ENCODE results near the gene INPP5D.
"Not testable (repeated sequence)": the region's sequence is repeated elsewhere in the genome, so short reads cannot be mapped to it uniquely, and the experiment has no call there.

INPP5D gene

DNA sequence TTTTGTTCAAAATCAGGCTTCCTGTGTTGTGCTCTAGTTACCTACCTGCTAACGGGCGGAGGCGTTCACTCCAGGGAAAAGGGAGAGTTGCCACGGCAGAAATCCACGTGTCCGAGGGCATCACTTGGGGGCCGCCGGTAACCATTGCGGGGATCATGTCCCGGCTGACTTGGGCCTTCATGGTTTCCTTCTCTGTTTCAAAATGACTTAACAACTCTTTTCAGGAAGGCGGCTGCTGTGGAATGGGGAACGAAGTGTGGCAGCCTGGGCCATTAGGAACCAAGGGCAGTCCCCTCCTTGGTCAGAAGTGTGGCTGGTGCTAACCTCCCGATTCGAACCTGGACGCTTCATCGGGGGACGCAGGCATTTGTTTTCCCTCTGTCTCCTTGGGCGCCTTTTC is 56.8 kb downstream of the INPP5D start:
- DNase-seq (ENCODE audit: low spot score): no peak

DNA sequence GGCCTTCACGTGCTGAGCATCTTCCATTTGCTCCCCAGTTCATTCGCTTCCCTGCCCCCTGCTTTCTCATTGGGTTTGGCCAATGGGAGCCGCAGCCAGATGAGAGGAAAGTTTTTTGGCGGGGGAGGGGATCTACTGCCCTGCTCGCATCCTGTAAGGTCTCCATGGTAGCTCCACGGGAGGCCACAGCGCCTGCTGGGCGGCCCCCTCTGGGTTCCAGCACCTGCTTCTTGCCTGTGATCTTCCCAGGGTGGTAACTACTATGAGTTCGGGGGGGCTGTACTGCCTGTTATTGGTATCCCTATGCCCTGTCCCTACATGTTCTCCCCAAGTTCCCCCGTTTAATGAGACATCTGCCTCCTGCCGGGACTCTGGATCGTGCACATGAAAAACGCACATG is 57.2 kb downstream of the INPP5D start:
- DNase-seq (ENCODE audit: low spot score): no peak

DNA sequence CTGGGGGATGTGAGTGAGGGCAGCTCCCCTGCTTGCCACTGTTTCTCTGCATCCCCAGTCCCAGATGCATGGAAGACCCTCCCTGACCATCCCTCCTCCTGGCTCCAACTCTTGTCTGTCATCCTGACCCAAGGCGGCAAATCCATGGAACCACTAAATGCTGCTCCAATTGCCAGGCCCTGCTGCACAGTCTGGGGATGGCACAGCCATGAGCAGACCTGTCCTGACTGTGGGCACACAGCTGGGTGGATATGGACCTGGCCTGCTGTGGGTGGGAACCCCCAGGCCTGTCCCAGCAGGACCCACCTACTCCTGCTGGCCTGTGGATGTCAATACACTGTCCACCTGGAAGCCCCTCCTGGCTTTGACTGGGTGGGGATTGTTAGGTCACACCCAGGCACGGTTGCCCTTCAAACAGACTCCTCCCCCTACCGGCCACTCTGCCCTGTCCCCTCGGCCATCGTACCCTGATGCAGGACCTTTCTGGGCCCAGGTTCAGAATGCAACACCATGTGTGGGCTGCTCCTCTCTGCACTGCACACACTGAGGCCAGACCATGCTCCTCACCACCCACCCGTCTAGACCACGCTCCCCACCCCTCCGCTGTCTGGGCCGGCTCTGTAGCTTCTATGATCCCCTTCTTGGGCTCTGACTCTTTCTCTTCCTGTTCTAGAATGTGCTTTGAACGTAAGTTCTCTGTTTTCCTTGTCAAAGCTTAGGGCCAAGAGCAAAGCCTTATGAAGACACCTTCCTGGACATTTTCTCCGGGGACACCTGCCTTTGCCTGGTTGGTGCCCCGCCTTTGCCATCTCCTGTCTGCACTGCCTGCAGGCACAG is 57.9 kb downstream of the INPP5D start:
- no peak for DNase-seq (ENCODE audit: low spot score)

DNA sequence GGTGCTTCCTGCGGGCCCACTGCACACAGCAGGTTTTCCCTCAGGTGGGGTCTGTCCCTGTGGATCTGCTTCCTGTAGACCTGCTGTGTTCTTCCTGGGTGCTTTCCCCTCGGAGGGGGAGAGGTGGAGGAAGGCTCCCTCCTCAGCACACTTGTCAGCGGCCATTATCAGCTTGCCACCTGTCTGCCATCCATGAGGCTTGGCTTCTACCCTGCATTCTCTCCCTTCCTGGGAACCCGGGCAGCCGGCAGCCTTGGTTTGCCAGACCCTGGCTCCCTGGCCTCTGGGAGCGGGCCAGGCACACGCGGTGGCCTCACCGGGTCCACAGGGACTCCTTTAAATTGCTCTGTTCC is 58.5 kb downstream of the INPP5D start:
- no peak for DNase-seq (ENCODE audit: low spot score)

DNA sequence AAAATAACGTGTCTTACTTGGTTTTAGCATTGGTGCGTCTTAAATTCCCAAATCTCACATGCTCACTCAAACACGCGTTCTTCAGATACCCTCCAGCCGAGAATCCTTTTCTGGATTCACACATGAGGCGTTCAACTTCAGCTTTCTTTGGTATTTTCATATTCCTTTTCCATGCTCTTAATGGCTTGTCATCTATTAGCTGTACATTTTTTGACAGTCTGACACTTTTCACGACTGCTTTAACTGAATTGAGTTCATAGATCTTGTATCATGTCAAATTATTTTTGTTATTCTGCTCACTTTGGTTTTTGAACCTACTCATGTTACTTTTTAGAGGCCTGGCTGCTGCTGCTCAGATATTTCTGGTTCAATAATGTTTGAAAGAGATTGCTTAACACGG is 59.0 kb downstream of the INPP5D start:
- no peak for DNase-seq (ENCODE audit: low spot score)

DNA sequence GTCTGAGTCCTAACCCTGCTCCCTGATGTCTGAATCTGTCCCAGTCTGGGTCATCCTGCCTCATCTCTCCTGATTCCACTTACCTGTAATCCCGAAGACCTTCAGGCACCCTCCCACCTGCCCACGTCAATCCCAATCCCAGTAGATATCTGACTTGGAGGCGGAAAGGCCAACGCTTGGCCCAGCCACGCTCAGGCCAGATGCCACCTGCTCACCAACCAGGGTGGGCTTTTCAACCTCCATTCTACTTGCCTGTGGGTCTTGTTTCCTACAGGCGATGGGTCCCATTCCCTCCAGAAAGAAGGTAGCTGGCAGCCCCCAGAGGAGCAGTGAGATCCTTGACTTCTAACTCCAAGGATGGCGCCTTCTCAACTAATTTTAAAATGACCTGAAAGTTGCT is 59.7 kb downstream of the INPP5D start:
- no peak for DNase-seq (ENCODE audit: low spot score)

DNA sequence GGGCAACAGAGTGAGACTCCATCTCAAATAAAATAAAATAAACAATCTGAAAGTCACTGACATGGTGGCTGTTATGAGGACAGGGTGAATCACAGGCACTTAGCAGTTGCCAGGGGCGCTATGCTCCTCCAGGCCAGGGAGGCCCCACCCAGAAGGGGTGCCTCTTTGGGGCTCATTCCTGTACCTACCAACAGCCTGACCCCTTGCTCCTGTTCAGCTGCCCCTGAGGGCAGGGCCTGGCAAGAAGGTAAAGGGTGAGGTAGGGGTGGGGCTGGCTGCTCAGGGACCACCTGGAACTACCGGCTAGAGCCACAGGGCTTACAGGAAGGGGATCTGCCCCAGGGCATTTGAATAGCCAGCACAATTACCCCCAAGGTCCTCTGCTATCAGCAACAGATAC is 60.3 kb downstream of the INPP5D start:
- DNase-seq (ENCODE audit: low spot score): no peak

DNA sequence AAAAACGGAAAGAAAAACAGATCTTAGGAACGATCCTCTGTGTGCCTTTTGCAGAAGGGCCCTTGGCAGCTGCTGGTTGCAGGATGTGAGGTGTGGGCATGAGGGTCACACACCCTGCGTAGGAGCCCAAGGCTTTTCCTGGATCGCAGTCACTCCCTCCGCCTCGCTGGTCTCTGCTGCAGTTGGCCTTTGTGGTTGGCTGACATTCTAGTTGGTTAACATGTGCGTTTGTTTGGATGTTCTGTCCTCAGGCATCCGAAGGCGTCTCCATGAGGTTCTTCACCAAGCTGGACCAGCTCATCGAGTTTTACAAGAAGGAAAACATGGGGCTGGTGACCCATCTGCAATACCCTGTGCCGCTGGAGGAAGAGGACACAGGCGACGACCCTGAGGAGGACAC is 61.7 kb downstream of the INPP5D start:
- no peak for DNase-seq (ENCODE audit: low spot score)

DNA sequence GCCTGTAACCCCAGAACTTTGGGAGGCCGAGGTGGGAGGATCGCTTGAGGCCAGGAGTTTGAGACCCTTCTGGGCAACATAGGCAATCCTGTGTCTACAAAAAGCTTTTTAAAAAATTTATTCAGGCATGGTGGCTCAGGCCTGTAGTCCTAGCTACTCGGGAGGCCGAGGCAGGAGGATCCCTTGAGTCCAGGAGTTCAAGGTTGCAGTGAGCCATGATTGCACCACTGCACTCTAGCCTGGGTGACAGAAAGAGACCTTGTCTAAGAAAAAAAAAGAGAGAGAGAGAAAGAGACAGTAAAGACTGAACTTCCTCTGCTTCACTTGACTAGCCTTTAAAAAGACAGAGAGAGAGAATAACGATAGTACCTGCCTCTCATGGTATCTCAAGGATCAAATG is 62.4 kb downstream of the INPP5D start:
- DNase-seq (ENCODE audit: low spot score): no peak

DNA sequence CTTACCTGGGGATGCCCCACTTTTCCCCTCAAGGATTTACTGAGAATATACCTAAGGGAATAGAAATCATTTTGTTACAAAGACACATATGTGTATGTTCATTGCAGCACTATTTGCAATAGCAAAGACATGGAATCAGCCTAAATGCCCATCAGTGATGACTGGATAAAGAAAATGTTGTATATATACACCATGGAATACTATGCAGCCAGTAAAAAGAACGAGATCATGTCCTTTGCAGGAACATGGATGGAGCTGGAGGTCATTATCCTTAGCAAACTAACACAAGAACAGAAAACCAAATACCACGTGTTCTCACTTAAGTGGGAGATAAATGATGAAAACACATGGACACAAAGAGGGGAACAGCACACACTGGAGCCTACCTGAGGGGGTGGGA is 63.4 kb downstream of the INPP5D start:
- not testable (repeated sequence) for DNase-seq (ENCODE audit: low spot score)

DNA sequence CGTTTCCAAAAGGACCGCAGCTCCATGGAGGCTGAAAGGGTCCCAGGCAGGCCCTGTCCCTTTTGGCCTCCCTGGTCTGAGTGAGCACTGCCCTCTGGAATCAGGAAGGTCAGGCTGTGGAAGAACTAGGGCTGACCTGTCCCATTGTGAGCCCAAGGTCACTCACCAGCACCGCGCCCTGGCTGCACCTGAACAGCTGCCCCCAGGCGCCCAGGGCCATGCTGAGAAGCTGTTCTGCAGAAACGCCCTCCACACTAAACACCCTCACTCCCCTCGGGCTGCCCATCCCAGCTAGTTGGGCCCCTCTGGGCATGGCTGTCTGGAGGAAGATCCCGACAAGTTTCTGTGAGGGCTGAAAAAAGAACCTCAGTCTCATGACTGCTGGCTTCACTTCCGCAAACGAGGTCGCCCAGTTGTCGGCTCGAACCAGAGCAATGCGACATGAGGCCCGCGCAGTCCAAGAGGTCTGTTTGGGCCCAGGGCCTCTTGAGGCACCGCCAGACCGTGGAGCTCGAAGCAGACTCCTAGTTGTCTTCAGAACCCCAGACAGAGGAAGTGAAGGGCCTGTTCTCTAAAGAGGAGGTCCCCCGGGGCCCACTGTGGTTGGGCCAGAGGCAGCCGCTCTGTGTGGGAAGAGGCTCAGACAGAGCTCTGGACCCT is 64.4 kb downstream of the INPP5D start:
- peak; percentile 84 for DNase-seq (ENCODE audit: low spot score)

DNA sequence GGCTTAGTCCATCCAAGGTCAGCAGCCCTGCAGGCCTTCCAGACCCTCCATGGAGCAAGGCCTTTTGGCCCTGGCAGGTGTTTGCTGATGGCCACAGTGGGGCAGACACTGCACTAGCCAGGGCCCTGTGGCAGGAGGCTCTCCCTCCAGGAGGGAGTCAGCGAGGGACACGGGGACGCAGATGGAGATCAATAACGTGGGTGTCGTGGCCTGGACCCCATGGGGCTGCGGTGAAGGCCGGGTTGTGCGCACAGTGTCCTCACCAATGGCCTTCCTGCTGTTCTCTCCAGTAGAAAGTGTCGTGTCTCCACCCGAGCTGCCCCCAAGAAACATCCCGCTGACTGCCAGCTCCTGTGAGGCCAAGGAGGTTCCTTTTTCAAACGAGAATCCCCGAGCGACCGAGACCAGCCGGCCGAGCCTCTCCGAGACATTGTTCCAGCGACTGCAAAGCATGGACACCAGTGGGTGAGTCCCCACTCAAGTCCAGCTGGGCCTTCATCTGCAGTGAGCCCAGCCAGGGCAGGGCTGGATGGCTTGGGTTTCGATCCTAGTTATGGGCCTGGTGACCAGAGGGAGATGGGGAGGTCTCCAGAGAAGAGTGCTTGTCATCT is 65.4 kb downstream of the INPP5D start:
- DNase-seq (ENCODE audit: low spot score): no peak

DNA sequence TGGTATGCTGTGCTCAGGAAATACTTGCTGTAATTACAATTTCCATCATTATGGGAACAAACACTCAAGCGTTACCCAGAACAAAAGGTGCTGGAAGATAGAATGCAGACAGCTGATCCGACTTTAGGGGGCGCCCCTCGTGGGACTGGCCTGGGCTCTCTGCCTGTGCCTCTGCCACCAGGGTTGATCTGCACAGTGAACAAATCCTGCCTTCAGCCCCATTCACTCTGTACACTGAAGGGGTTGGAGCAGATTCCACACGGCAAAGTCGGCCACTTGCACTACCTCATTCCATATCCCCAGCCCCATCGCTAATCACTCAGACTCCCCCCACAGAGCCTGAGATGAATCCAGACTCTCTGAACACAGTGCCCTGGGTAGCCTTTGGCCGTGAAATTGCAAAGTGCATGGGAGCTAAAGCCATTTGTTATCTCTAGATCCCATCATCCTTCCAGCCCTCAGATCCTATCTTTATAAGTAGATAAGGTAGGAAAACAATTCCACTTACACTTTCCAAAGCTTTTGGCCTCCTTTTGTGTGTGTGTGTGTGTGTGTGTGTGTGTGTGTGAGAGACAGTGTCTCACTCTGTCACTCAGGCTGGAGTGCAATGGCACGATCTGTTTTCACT is 69.3 kb downstream of the INPP5D start:
- no peak for DNase-seq (ENCODE audit: low spot score)

DNA sequence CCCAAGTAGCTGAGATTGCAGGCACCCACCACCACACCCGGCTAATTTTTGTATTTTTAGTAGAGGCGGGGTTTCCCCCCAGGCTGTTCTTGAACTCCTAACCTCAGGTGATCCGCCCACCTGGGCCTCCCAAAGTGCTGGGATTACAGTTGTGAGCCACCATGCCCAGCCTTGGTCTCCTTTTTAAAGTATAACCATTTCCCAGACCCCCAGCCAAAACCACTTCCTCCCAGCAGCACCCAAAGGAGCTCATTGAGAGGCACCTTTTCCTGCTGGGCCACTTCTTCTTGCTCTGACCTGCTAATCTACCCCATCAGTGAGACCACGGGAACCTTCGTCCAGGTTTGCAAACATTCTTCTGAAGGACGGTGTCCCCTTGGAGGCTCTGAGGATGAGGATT is 69.9 kb downstream of the INPP5D start:
- DNase-seq (ENCODE audit: low spot score): no peak

DNA sequence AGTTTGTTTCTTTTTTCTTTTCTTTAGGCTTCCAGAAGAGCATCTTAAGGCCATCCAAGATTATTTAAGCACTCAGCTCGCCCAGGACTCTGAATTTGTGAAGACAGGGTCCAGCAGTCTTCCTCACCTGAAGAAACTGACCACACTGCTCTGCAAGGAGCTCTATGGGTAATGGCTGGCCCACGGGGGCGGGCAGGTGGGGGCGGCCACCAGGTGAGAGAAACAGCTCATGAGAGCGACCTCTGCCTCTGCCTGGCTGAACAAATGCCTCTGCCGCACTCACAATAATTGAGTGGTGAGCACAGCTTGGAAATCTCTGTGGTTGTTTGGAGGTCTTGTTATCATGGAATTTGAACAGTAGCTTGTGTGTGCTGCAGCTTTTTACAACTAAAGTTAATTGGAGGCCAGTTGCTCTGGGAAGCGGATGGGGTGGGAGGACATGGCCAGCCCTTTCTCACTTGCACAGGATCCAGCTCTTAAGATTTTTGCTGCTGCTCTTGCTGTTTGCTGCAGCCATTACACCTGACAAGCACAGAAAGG is 70.4 kb downstream of the INPP5D start:
- no peak for DNase-seq (ENCODE audit: low spot score)

DNA sequence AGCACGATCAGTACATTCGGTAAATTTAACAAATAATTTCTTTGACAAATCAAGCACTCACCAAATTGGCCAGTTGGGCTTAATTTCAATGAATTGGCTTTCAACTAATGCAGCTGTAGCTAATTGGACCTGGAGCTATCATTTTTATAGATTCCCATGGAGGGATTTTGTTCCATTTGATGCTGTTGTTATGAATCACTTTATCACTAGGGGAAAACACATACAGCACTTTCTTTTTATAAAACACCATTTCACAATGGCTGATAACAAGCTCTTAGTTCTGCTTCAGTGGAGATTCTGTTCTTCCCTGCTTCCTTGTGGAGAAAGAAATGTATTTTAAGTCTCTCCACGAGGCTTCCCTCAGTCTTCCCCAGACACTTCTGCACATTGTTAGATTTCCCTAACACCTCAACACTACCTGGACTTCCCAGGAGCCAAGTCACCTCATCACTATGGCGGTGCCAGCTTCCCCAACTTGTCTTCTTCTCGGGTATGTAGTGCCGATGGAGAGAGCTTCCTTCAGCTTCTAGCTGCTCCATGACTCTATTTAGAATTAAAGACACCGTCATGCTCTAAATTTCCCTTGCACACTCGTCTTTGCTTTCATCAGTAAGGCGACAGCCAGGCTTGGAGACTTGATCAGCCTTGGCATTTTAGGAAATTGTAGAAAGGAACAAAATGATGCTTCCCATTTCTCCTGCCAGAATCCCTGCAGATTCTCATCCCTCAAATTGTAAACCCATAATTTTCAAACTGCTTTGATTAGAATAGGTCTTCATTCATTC is 72.0 kb downstream of the INPP5D start:
- no peak for DNase-seq (ENCODE audit: low spot score)

DNA sequence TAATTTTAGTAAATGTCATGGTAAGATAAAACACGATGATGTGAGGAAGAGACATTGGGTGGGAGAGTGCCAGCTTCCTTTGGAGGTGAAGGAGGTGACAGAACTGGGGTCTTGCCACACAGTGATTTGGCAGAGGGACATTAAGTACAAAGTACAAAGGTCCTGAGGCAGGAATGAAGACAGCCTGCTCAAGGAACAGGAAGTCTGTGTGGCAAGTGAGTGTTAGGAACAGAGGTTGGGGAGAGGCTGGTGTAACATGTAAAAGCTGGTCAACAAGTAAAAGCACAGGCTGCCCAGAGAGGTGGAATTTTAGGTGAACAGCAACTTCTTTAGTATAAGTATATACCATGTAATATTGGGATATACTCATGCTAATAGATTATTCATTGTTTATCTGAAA is 73.1 kb downstream of the INPP5D start:
- no peak for DNase-seq (ENCODE audit: low spot score)

DNA sequence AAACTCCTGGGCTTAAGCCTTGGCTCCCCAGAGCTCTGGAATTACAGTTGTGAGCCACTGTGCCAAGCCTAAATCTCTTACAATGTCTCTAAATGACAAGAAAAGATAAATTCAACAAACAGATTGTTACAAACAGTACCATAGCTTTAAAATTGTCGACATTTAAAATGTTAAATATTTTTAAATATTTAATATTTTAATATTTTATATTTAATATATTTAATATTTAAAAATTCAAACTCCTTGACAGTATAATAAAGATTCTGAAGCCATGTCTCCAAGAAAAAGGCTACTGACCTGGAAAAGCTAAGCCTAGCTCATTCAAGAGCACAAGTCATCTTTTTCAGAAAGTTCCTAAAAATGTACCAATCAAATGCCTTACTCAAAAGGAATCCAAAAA is 75.3 kb downstream of the INPP5D start:
- DNase-seq (ENCODE audit: low spot score): no peak

DNA sequence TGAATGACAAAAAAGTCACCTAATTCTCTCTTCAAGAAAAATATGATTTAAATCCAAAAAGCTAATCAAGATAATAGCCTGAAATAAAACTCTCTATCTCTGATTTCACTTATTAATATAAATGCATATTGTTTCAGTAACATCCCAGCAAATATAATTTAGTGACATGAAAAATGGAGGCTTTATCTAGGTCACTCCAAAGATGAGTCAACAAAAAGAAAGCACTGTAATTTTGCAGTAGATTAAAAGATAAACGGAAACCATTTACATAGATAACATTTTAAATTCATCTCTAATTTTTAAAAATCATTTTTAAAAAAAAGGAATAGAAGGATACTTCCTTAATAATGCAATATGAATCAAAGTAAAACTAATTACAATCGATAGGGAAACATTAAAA is 76.9 kb downstream of the INPP5D start:
- DNase-seq (ENCODE audit: low spot score): no peak

DNA sequence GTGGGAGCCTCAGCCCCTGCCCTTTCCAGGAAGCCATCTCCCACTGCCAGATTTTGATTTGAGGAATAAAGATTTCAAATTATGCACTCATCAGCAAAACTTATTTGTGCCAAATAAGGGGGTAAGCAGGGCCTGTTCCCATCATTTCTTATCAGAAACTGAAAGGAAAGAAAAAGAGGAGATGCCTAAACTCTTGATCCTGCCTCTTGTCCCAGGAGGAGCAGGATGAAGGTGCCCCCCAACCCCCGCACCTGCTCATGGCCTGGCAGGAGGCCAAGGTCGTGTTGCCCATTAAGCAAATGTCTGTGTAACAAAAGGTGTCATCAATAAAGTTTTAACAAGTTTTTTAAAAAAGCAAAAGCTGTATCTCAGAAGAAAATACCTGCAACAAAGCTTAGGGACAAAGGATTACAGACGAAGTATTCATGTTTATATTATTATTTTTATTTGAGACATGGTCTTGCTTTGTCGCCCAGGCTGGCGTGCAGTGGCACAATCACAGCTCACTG is 80.0 kb downstream of the INPP5D start:
- DNase-seq (ENCODE audit: low spot score): no peak

DNA sequence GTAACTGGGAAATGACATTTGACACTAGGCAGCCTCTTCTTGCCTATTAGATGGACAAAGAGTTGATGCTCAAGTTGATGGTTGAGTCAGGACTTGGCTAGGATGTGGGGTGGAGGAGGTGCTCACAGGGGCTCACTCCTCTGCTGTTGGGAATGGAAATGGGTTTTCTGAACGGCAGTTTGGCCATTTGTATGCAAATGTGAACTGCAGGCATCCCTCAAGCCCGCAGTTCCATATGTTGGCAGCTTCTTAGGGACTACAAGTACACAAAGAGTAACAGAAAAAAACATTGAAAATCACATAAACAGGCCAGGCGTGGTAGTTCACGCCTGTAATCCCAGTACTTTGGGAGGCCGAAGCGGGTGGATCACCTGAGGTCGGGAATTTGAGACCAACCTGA is 80.8 kb downstream of the INPP5D start:
- no peak for DNase-seq (ENCODE audit: low spot score)

DNA sequence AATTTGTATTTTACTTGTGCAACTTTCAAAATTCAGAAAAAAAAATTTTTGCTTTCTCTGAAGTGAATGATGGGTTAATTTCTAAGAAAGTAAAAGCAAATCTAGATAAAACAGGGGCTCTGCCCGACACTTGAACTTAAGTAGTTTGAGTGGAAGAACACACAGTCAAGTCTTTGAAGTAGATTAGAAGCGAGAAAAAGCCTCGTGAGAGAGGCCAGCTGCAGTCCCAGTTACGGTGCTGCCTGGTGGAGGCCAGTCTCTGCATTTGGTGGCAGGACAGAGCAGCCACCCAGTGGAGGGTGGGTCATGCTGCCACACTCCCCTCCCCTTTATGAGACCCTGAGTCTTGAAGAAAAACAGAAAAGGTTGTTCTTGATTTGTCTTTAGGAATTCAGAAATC is 81.8 kb downstream of the INPP5D start:
- DNase-seq (ENCODE audit: low spot score): no peak

Measured in germinal center (tissue), 1 donor.